Panc1 (cell line): ENCODE data around the gene DDX20. TPM values are rescaled to one million over a fixed set of nuclear protein-coding genes. Genes with fewer than 3 reads are reported as not detected.

Experiments used
- ATAC-seq: fragments of 200-7000 bp; cut with Tn5 transposase; 2 replicates; pipeline ENCODE4 v1.9.1; 2020; ENCODE audit warnings: mild to moderate bottlenecking, moderate library complexity
- BruUV-seq: library from RNA; stranded (reverse); fragments of 400-500 nt; replicated peaks from 2 replicates; lab custom pipeline; 2021; lab: Mats Ljungman, UMichigan
- CTCF ChIA-PET: fragments of 300-600 bp; sonication (Branson Sonifier 250); formaldehyde crosslinking; loops from one replicate; lab custom pipeline; 2022; ENCODE audit warnings: antibody characterized with exemption; lab: Charles Lee
- POLR2A ChIA-PET: fragments of 300-600 bp; sonication (Branson Sonifier 250); formaldehyde crosslinking; loops from one replicate; lab custom pipeline; 2022; ENCODE audit warnings: antibody characterized with exemption; lab: Charles Lee
- DNase-seq: peaks from one replicate; pipeline ENCODE4 v3.0.0-alpha.2; 2010; ENCODE audit warnings: low read depth, low spot score
- H3K27ac ChIP-seq: 2 replicates; pipeline ENCODE4 v1.5.1; 2011; ENCODE audit warnings: mild to moderate bottlenecking, low read length, inconsistent platforms
- H3K27me3 ChIP-seq: fragments of 200-500 bp; sonication (Bioruptor generic); 2 replicates; pipeline ENCODE4 v1.6.0; 2014; ENCODE audit warnings: low read length, inconsistent platforms; ENCODE audit not compliant: control insufficient read depth, insufficient read depth
- H3K36me3 ChIP-seq: fragments of 200-500 bp; sonication (Bioruptor generic); 2 replicates; pipeline ENCODE4 v1.5.1; 2014; ENCODE audit warnings: inconsistent platforms, mild to moderate bottlenecking, low read length, moderate library complexity; ENCODE audit not compliant: control insufficient read depth, insufficient read depth
- H3K4me1 ChIP-seq: 2 replicates; pipeline ENCODE4 v1.5.1; 2011; ENCODE audit warnings: inconsistent platforms, mild to moderate bottlenecking, low read length, moderate library complexity; ENCODE audit not compliant: control insufficient read depth, insufficient read depth
- H3K4me3 ChIP-seq, 2 experiments: 2 replicates each; pipeline ENCODE4 v1.5.1; 2011 to 2012; ENCODE audit warnings: low read depth in 2 of 2, low read length in 2 of 2, mild to moderate bottlenecking in 2 of 2, inconsistent platforms in 1 of 2, moderate library complexity in 1 of 2
- H3K9me3 ChIP-seq: fragments of 200-500 bp; sonication (Bioruptor generic); 2 replicates; pipeline ENCODE4 v1.5.1; 2014; ENCODE audit warnings: low read depth, mild to moderate bottlenecking, inconsistent platforms, low read length, moderate library complexity; ENCODE audit not compliant: control insufficient read depth, insufficient read depth
- CTCF ChIP-seq: fragments of 450-650 bp; IDR thresholded peaks from 2 replicates; pipeline ENCODE4 v1.5.1; 2017; ENCODE audit warnings: mild to moderate bottlenecking
- POLR2AphosphoS5 ChIP-seq: IDR thresholded peaks from 2 replicates; pipeline ENCODE4 v1.6.1; 2012; ENCODE audit warnings: mild to moderate bottlenecking, low read depth, low read length, moderate library complexity
- REST ChIP-seq, 2 experiments: IDR thresholded peaks; 2 replicates each; pipeline ENCODE4 v1.6.1; 2011 to 2012; ENCODE audit warnings: low read depth in 2 of 2, control low read depth in 1 of 2, low read length in 1 of 2, mild to moderate bottlenecking in 1 of 2, moderate library complexity in 1 of 2; ENCODE audit not compliant: insufficient read depth in 1 of 2
- SIN3A ChIP-seq: IDR thresholded peaks from 2 replicates; pipeline ENCODE4 v1.6.1; 2012; ENCODE audit warnings: low read depth, mild to moderate bottlenecking, low read length, moderate library complexity, borderline replicate concordance; ENCODE audit not compliant: insufficient read depth
- TCF7L2 ChIP-seq: IDR thresholded peaks from 2 replicates; pipeline ENCODE4 v1.6.1; 2011; ENCODE audit warnings: mild to moderate bottlenecking, low read depth, low read length, inconsistent platforms
- in situ Hi-C: cut with HindIII; loops from 2 replicates; pipeline ENCODE4 v1.10.0; 2016; ENCODE audit warnings: low sequenced_read_pairs, low pct_unique_long_range_greater_than_20kb
- intact Hi-C: fragments of 100-400 bp; cut with micrococcal nuclease; formaldehyde crosslinking; loops from one replicate; pipeline ENCODE4 v1.10.0; 2022; ENCODE audit not compliant: unreplicated experiment
- total RNA-seq: library from RNA; stranded (reverse); gene quantifications from one replicate; pipeline ENCODE4 v1.2.1, GENCODE V29; 2021; ENCODE audit not compliant: unreplicated experiment

The DDX20 gene
- total RNA-seq, 1 experiment from 2014 or later: 9.1 TPM

GRCh38 chr1:111725192-111725591, 30.5 kb upstream of the DDX20 start:
- POLR2A ChIA-PET: no interaction called here
- H3K4me3 ChIP-seq: no peak overlapping the region
- DNase-seq: no peak
- H3K4me1 ChIP-seq: no peaks in the 10 kb centered on the region
- in situ Hi-C loops: no loop called here
- no TSS peak for BruUV-seq
- H3K27ac ChIP-seq: no peak overlapping the region
- TF ChIP-seq CTCF (no peak), POLR2AphosphoS5 (no peak), SIN3A (no peak), TCF7L2 (no peak), REST (IDR thresholded peaks at IDR 0.05; ENCODE audit: insufficient read depth in 1 of 2, low read depth in 2 of 2, low read length in 1 of 2) (no peak)
- no peaks in the 10 kb centered on the region for H3K9me3 ChIP-seq
- intact Hi-C loops: no loop called here
- H3K36me3 ChIP-seq: no peaks in the 10 kb centered on the region
- no peak for ATAC-seq
- CTCF ChIA-PET: interaction anchor here (0.6 kb wide), 2 partner anchors 243 to 246 kb away, joined by 5 to 12 read pairs; no protein-coding TSS in a partner anchor
- no peaks in the 10 kb centered on the region for H3K27me3 ChIP-seq

GRCh38 chr1:111727056-111727455, 28.6 kb upstream of the DDX20 start:
- Histone ChIP-seq H3K27ac (no peak overlapping the region), H3K27me3 (no peaks in the 10 kb centered on the region), H3K4me1 (no peaks in the 10 kb centered on the region), H3K36me3 (no peaks in the 10 kb centered on the region), H3K9me3 (no peaks in the 10 kb centered on the region), H3K4me3 (no peak overlapping the region)
- intact Hi-C loops: no loop called here
- ChIA-PET CTCF (no interaction called here), POLR2A (no interaction called here)
- ATAC-seq (no peak), DNase-seq (no peak)
- in situ Hi-C loops: no loop called here
- no TSS peak for BruUV-seq
- TF ChIP-seq TCF7L2: no peak
- TF ChIP-seq POLR2AphosphoS5: no peak
- TF ChIP-seq REST (IDR thresholded peaks at IDR 0.05; ENCODE audit: insufficient read depth in 1 of 2, low read depth in 2 of 2, low read length in 1 of 2): no peak
- TF ChIP-seq CTCF: no peak
- no peak for TF ChIP-seq SIN3A
